ENCODE data around the gene GAL3ST3. TPM values are rescaled to one million over a fixed set of nuclear protein-coding genes. Genes with fewer than 3 reads are reported as not detected.
A peak's percentile ranks its signal among the peaks of the same experiment; 100 is the strongest.

The GAL3ST3 gene
- total RNA-seq, 1 donor from 2014 or later, result 1.8 TPM

- DNase-seq (ENCODE audit: low read depth), result no peak
Measured at GRCh38 chr11:66069715-66070603, 21.0 kb upstream of the GAL3ST3 start, which contains the start of gene PACS1. PACS1 (plus strand) TSS chr11:66070272; CDS start chr11:66070487, 215 bp downstream.

- peak; percentile 68 for DNase-seq (ENCODE audit: low read depth)
Measured at GRCh38 chr11:66068923-66069714, 20.2 kb upstream of the GAL3ST3 start.

- peak; percentile 45 for DNase-seq (ENCODE audit: low read depth)
Measured at GRCh38 chr11:66068154-66068821, 19.3 kb upstream of the GAL3ST3 start.

GRCh38 chr11:66067640-66068039 lies 18.7 kb upstream of the GAL3ST3 start:
- DNase-seq (ENCODE audit: low read depth), result no peak

GRCh38 chr11:66066751-66067150 lies 17.8 kb upstream of the GAL3ST3 start:
- DNase-seq (ENCODE audit: low read depth), result no peak

- DNase-seq (ENCODE audit: low read depth), result no peak
Measured at GRCh38 chr11:66064571-66064970, 15.6 kb upstream of the GAL3ST3 start.

- no peak for DNase-seq (ENCODE audit: low read depth)
Measured at GRCh38 chr11:66063900-66064299, 14.9 kb upstream of the GAL3ST3 start.

- no peak for DNase-seq (ENCODE audit: low read depth)
Measured at GRCh38 chr11:66062408-66062807, 13.4 kb upstream of the GAL3ST3 start.

GRCh38 chr11:66061268-66061667 lies 12.3 kb upstream of the GAL3ST3 start:
- no peak for DNase-seq (ENCODE audit: low read depth)

- no peak for DNase-seq (ENCODE audit: low read depth)
Measured at GRCh38 chr11:66059966-66060680, 11.2 kb upstream of the GAL3ST3 start.

- no peak for DNase-seq (ENCODE audit: low read depth)
Measured at GRCh38 chr11:66056501-66056900, 7.5 kb upstream of the GAL3ST3 start.

GRCh38 chr11:66055021-66055420 lies 6.1 kb upstream of the GAL3ST3 start:
- DNase-seq (ENCODE audit: low read depth), result no peak

GRCh38 chr11:66052664-66052982 lies 3.7 kb upstream of the GAL3ST3 start:
- no peak for DNase-seq (ENCODE audit: low read depth)

GRCh38 chr11:66051766-66052663 lies 3.1 kb upstream of the GAL3ST3 start, which contains the start of gene SF3B2:
SF3B2 (plus strand) TSS chr11:66052364; CDS start chr11:66052385, 21 bp downstream.
- peak; percentile 93 for DNase-seq (ENCODE audit: low read depth)

- DNase-seq (ENCODE audit: low read depth), result peak; percentile 9
Measured at GRCh38 chr11:66051371-66051765, 2.4 kb upstream of the GAL3ST3 start.

GRCh38 chr11:66050581-66051231 lies 1.7 kb upstream of the GAL3ST3 start:
- DNase-seq (ENCODE audit: low read depth), result no peak

GRCh38 chr11:66047541-66048365 lies 1.2 kb downstream of the GAL3ST3 start:
- DNase-seq (ENCODE audit: low read depth), result peak; percentile 69

GRCh38 chr11:66046901-66047300 lies 2.1 kb downstream of the GAL3ST3 start:
- DNase-seq (ENCODE audit: low read depth), result no peak

- peak; percentile 42 for DNase-seq (ENCODE audit: low read depth)
Measured at GRCh38 chr11:66045177-66045639, 3.8 kb downstream of the GAL3ST3 start.
